Mucosa of descending colon (tissue), 3 donors: Measurements from ENCODE around the gene SNAPC2. TPM values are rescaled to one million over a fixed set of nuclear protein-coding genes. Genes with fewer than 3 reads are reported as not detected.

Source experiments
- ATAC-seq: fragments of 200-7000 bp; cut with Tn5 transposase; one replicate; pipeline ENCODE4 v1.9.1; 2020; ENCODE audit warnings: mild to moderate bottlenecking, moderate library complexity
- DNase-seq, 3 donors: peaks; one replicate each; pipeline ENCODE4 v3.0.0-alpha.2; 2020
- H3K36me3 ChIP-seq: fragments of 200-600 bp; one replicate; pipeline ENCODE4 v1.8.0; 2021; ENCODE audit warnings: low read depth, mild to moderate bottlenecking
- H3K4me1 ChIP-seq: fragments of 200-600 bp; one replicate; pipeline ENCODE4 v1.8.0; 2021; ENCODE audit warnings: low read depth, mild to moderate bottlenecking
- H3K4me3 ChIP-seq: fragments of 200-600 bp; one replicate; pipeline ENCODE4 v1.8.0; 2021; ENCODE audit warnings: mild to moderate bottlenecking
- H3K9me3 ChIP-seq: fragments of 200-600 bp; one replicate; pipeline ENCODE4 v1.8.0; 2021; ENCODE audit warnings: mild to moderate bottlenecking
- intact Hi-C, 2 donors: fragments of 100-400 bp; cut with DNase I in 1 of 2; cut with micrococcal nuclease in 1 of 2; formaldehyde crosslinking; loops; one replicate each; pipeline versions ENCODE4 v1.11.0 to v1.11.1; 2022; cut with DNase I, micrococcal nuclease
- total RNA-seq, 3 donors: library from RNA; stranded (reverse); fragmentation: NEBNext Ultra II Directional in 2 of 3; extraction: Animal tissue kit (Norgen Biotek cat#: 25700) in 2 of 3; gene quantifications; one replicate each; pipeline versions ENCODE4 v1.2.1 to v1.2.4, GENCODE V29; 2021 to 2023
- TF ChIP-seq, protein P1 (sequence below): fragments of 200-600 bp; IDR thresholded peaks from one replicate; pipeline ENCODE4 v1.8.0; 2022; ENCODE audit warnings: antibody characterized with exemption, mild to moderate bottlenecking
- donor health status: DM: no; HTN: no; CAD: no; lungs with moderate emphysema.
- donor health status: DM: no; HTN: no; CAD: no.
- donor health status: DM: no; HTN: yes; CAD: no.

SNAPC2 gene
- total RNA-seq, 3 donors from 2014 or later = 10.7 to 22.1 (median 14.7) TPM

DNA sequence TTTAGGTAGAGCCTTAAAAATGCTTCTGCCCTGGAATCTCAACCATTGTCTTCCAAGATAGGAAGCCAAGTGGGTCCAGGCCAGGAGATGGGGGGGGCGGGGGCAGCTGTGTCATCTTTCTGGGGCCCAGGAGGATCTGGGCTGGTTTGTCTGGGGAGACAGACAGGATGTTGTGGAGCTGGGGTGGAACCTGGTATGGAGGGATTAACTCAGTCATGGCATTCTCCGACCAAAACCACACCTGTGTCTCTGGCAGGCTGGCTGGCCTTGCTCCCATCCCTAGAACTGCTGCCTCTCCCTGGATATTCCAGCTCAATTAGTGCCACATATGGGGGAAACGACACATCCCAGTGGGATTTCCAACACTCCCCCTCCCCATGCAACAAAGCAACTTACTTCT is 19.2 kb upstream of the SNAPC2 start:
- ATAC-seq (no peak), DNase-seq (no peak)
- TF ChIP-seq, protein P1, sequence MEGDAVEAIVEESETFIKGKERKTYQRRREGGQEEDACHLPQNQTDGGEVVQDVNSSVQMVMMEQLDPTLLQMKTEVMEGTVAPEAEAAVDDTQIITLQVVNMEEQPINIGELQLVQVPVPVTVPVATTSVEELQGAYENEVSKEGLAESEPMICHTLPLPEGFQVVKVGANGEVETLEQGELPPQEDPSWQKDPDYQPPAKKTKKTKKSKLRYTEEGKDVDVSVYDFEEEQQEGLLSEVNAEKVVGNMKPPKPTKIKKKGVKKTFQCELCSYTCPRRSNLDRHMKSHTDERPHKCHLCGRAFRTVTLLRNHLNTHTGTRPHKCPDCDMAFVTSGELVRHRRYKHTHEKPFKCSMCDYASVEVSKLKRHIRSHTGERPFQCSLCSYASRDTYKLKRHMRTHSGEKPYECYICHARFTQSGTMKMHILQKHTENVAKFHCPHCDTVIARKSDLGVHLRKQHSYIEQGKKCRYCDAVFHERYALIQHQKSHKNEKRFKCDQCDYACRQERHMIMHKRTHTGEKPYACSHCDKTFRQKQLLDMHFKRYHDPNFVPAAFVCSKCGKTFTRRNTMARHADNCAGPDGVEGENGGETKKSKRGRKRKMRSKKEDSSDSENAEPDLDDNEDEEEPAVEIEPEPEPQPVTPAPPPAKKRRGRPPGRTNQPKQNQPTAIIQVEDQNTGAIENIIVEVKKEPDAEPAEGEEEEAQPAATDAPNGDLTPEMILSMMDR = no peak
- H3K36me3 ChIP-seq = peaks cover 6% of the 10 kb centered on the region
- H3K4me1 ChIP-seq = peaks cover 21% of the 10 kb centered on the region
- no peaks in the 10 kb centered on the region for H3K9me3 ChIP-seq
- intact Hi-C loops = loop anchor here in 1 of 2 donors (10.0 kb wide), 1 partner anchor 46 kb away; no protein-coding TSS in a partner anchor
- H3K4me3 ChIP-seq = no peak overlapping the region

DNA sequence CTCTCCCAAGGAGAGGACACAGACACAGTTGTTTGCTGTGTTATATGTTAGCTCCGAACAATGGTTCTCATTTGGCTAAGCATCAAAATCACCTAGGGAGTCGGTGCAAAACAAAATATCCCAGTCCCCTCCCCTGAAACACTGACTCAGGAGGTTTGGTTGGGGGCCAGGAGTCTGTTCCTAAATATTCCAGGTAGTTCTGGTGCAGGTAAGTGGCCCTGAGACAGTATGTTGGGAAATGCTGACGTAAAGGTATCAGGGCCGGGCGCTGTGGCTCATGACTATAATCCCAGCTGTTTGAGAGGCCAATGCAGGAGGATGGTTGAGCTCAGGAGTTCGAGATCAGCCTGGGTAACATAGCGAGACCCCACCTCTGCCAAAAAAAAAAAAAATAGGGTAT is 18.8 kb upstream of the SNAPC2 start:
- no peaks in the 10 kb centered on the region for H3K9me3 ChIP-seq
- no peak for ATAC-seq

DNA sequence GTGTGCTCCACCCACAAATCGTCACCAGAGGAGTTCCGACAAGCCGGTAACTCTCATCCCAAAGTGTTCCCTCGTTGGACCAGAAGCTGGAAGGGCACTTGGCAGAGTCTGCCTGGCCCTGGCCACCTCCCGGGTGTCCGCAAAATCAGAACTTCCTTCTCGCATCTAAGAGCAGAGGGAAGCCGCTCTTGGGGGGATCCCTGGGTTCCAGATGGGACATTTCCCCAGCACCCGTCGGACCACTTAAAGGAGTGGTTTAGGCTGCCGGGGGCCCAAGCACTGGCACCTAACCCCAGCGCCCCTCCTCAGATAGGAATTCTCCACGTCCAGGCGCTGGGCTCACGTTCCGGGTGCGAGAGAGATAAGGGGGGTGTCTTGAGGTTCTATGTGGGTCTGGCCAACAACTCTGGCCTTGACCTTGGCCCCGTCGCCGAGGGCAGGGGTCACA is 17.3 kb upstream of the SNAPC2 start:
- peak overlapping the region; percentile 54 for H3K4me3 ChIP-seq
- ATAC-seq (no peak), DNase-seq (no peak)
- TF ChIP-seq, protein P1 = no peak
- H3K36me3 ChIP-seq = peaks cover 6% of the 10 kb centered on the region
- no peaks in the 10 kb centered on the region for H3K9me3 ChIP-seq
- intact Hi-C loops = loop anchor here in 1 of 2 donors (10.0 kb wide), 1 partner anchor 48 kb away; no protein-coding TSS in a partner anchor
- H3K4me1 ChIP-seq = peaks cover 21% of the 10 kb centered on the region

More for the DNA sequence above, 18.8 kb upstream of the SNAPC2 start:
- Histone ChIP-seq H3K4me3 (no peak overlapping the region), H3K36me3 (peaks cover 6% of the 10 kb centered on the region), H3K4me1 (peaks cover 21% of the 10 kb centered on the region)
- no peak for DNase-seq
- TF ChIP-seq, protein P1 = no peak
- intact Hi-C loops = loop anchor here in 1 of 2 donors (10.0 kb wide), 1 partner anchor 47 kb away; no protein-coding TSS in a partner anchor

DNA sequence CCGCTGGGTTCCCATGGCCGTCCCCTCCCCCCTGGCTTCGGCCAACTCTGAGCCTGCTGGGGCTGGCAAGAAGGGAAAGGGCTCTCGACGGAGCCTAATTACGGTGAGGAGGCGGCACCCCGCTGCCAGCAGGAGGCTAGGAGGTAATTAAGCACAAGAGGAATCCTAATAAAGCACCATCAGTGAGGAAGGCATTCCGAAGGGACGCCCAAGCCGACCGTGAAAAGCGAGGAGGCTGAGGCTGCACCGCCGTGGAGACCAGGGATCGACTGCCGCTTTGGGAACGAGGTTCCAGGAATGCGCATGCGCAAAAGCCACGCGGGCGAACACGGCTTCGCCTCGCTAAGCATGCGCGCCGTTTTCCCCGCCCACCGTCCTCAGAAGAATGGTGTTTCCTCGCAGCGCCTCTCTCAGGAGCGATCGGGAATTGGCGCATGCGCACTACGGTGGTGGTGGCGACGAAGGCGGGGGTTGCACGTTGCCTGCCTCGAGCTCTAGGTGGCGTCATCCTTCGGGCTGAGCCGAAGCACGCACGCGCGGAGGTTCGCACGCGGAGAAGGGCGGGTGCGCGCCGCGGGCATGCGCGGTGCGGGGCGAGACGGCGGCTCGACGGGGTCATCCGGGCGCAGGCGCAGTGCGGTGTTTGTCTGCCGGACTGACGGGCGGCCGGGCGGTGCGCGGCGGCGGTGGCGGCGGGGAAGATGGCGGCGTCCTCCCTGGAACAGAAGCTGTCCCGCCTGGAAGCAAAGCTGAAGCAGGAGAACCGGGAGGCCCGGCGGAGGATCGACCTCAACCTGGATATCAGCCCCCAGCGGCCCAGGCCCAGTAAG is 16.7 kb upstream of the SNAPC2 start, which contains the start of gene MAP2K7:
Gene MAP2K7 (plus strand): TSS at position 634 of the 830 bp plus-strand sequence. CDS start 68 bp downstream, at position 702.
- H3K4me1 ChIP-seq = peaks cover 21% of the 10 kb centered on the region
- peak; percentile 94 for ATAC-seq
- peak; percentile 100 for DNase-seq
- peaks cover 6% of the 10 kb centered on the region for H3K36me3 ChIP-seq
- TF ChIP-seq, protein P1 = peak; percentile 63
- intact Hi-C loops = loop anchor here in 1 of 2 donors (10.0 kb wide), 1 partner anchor 49 kb away; no protein-coding TSS in a partner anchor
- no peaks in the 10 kb centered on the region for H3K9me3 ChIP-seq
- peak within 1 kb of the TSS; percentile 54 for H3K4me3 ChIP-seq

DNA sequence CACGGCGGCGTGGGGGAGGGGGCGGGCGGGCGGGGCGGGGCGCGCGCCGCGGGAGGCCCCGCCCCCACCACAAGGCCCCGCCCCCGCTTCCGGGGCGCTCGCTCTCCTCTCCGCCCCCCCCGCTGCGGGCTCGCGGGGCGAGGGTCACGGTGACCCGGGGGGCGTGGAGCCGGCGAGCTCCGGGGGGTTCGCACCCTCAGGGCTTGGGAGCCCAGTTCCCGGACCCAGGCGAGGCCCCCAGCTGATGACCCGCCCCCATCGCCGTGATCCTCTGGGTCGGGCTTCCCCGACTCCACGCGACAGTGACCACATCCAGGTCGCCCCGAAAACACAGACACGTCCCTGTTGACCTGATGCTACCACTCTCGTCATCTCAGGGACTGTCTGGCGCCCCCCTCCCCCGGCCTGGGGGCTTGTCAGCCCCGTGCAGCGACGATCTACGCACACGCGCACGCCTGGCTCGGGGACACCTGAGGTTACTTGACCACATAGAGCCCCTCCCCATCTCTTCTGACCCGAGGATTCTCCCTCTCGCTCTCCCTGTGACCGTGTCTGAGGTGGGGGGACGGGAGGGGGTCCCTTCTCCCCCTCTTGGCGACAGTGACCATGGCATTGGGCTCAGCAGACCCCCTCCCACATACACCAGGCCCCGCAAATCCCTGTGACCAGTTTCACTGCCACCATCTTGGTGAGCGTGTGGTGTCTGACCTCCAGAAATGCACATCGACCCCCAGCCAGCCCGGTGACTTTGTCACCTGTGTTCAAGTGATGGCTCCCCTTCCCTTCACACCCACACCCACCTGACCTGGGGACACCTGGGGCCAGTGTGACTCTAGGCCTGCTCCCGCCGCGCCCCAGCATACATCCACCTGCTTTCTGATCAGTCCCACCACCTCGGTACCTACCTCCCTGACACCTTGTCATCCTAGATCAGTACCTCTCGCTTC is 15.8 kb upstream of the SNAPC2 start:
- no peaks in the 10 kb centered on the region for H3K9me3 ChIP-seq
- H3K4me1 ChIP-seq = peaks cover 21% of the 10 kb centered on the region
- TF ChIP-seq, protein P1 = no peak
- peak; percentile 69 for ATAC-seq
- intact Hi-C loops = loop anchor here in 1 of 2 donors (10.0 kb wide), 1 partner anchor 50 kb away; no protein-coding TSS in a partner anchor
- H3K4me3 ChIP-seq = peak overlapping the region; percentile 54
- peaks cover 6% of the 10 kb centered on the region for H3K36me3 ChIP-seq
- peak; percentile 62 to 87 (median 79) for DNase-seq
